Retinal pigment epithelial cell (primary cell): ENCODE data around the gene HRCT1.
"Not testable (repeated sequence)": the region's sequence is repeated elsewhere in the genome, so short reads cannot be mapped to it uniquely, and the experiment has no call there.

Source experiments
- DNase-seq: peaks from one replicate; pipeline ENCODE4 v3.0.0-alpha.2; 2010; ENCODE audit warnings: low read depth
- H3K4me3 ChIP-seq: 2 replicates; pipeline ENCODE4 v1.5.1; 2011; ENCODE audit warnings: mild to moderate bottlenecking, low read length, control low read depth, moderate library complexity
- CTCF ChIP-seq: conservative IDR thresholded peaks from 2 replicates; pipeline ENCODE4 v1.5.1; 2011; ENCODE audit warnings: low read depth, low read length, control low read depth, inconsistent platforms

HRCT1 gene

DNA sequence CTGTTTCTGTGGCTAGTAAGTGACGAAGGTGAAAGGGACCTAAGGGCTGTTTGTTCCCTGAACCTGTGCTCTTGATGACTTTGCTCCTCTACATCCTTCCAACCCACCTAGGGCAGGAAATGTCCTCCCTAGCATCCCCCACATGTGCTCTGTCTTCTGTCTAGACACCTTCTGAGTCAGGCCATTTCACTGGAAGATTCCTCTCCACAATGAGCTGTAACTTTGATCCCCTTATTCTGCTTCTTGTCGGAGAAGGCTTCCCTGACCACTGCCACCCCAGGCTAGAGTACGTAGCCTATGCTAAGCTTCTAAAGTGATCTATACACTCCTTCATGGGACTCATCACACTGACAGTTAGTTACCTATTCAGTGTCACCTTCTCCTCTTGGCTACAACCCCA lies 25.0 kb downstream of the HRCT1 start:
- no peak for TF ChIP-seq CTCF

DNA sequence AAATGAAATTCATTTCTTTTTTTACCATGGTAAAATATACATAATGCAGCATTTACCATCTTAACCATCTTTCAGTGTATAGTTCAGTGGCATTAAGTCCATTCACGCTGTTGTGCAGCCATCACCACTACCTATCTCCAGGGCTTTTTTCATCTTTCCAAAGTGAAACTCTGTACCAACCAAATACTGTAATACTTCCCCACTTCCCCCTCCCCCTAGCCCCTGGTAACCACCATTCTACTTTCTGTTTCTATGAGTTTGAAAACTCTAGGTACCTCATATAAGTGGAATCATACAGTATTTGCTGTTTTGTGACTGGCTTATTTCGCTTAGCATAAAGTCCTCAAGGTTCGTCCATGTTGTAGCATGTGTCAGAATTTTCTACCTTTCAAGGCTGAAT lies 26.7 kb downstream of the HRCT1 start:
- TF ChIP-seq CTCF: no peak
- no peak for DNase-seq
- no peak overlapping the region for H3K4me3 ChIP-seq

More for the DNA sequence above, 25.0 kb downstream of the HRCT1 start:
- no peak for DNase-seq
- no peak overlapping the region for H3K4me3 ChIP-seq

DNA sequence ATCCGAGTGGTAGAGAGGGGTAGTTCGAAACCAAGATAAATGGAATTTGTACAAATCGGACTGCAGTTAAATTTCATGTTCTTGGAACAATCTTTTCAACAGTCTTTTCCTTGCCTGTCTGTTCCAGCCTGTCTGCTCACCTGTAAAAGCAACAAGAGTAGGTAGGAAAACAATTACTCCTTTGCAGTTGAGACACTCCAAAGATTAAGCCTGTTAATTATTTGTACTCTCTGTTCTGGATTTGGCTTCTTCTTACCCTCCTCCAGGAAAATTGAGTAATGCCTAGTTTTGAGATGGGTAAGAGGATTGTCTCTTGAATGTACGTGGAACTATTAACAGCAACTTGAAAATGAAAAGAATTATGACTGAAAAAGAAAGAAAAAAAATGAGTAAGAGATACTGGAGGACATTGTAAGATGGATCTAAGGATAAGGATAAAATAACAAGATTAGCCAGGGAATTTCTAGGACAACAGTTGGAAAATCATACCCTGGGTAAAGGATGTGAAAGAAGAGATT lies 27.6 kb downstream of the HRCT1 start:
- no peak overlapping the region for H3K4me3 ChIP-seq
- TF ChIP-seq CTCF: no peak
- no peak for DNase-seq

- DNase-seq, H3K4me3 ChIP-seq: not testable (repeated sequence)
These were observed 28.1 kb downstream of the HRCT1 start for GRCh38 chr9:35934069-35934468.

GRCh38 chr9:35935261-35935660 lies 29.3 kb downstream of the HRCT1 start:
- H3K4me3 ChIP-seq: no peak overlapping the region
- no peak for DNase-seq
- no peak for TF ChIP-seq CTCF

- H3K4me3 ChIP-seq: no peak overlapping the region
- DNase-seq: peak; percentile 17
- no peak for TF ChIP-seq CTCF
These were observed 29.9 kb downstream of the HRCT1 start for GRCh38 chr9:35935755-35936509.

DNA sequence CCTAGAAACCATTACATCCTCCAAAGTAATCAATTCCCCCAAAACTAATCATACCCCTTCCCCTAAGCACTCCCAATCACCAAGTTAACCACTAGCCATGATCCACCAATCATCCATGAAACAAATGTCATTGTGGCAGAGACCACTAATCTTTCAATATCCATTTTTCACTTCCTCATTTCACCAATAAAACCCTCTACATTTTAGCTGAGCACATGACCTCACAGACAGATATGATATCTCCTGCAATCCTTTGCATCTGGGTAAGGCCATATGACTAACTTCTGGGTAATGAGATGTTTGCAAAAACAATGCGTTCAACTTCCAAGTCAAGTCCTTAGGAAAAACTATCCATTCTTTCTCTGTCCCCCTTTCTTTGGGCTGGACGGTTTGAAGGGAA lies 31.2 kb downstream of the HRCT1 start:
- no peak overlapping the region for H3K4me3 ChIP-seq
- TF ChIP-seq CTCF: no peak
- no peak for DNase-seq
